ENCODE measurements around the gene EXOC3L2.

GRCh38 chr19:45184115-45184514, 61.1 kb downstream of the EXOC3L2 start:
- TF ChIP-seq, protein P1, sequence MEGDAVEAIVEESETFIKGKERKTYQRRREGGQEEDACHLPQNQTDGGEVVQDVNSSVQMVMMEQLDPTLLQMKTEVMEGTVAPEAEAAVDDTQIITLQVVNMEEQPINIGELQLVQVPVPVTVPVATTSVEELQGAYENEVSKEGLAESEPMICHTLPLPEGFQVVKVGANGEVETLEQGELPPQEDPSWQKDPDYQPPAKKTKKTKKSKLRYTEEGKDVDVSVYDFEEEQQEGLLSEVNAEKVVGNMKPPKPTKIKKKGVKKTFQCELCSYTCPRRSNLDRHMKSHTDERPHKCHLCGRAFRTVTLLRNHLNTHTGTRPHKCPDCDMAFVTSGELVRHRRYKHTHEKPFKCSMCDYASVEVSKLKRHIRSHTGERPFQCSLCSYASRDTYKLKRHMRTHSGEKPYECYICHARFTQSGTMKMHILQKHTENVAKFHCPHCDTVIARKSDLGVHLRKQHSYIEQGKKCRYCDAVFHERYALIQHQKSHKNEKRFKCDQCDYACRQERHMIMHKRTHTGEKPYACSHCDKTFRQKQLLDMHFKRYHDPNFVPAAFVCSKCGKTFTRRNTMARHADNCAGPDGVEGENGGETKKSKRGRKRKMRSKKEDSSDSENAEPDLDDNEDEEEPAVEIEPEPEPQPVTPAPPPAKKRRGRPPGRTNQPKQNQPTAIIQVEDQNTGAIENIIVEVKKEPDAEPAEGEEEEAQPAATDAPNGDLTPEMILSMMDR (IDR thresholded peaks at IDR 0.05): no peak
- TF ChIP-seq POLR2A (IDR thresholded peaks at IDR 0.05): no peak
